Fibroblast of skin of scalp (primary cell): ENCODE data around the gene RAP2B.

Experiments used
- DNase-seq: peaks from one replicate; pipeline ENCODE4 v3.0.0-alpha.2; 2013

The RAP2B gene

DNA sequence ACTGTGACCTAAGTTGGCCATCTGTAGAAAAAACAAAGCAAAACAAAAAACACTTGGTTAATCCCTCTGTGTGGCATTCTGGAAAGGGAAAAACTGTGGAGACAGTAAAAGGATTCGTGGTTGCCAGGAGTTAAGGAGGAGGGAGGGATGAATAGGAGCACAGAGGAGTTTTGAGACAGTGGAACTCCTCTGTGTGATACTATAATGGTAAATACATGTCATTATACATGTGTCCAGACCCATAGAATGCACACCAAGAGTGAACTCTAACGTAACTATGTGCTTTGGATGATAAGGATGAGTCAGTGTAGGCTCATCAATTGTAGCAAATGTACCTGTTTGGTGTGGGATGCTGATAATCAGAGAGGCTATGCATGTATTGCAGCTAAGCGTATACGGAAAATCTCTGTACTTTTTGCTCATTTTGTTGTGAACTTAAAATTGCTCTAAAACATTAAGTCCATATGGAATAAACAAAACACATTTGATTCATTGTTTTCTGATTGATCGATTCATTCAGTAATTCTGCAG is 33.4 kb downstream of the RAP2B start:
- no peak for DNase-seq

DNA sequence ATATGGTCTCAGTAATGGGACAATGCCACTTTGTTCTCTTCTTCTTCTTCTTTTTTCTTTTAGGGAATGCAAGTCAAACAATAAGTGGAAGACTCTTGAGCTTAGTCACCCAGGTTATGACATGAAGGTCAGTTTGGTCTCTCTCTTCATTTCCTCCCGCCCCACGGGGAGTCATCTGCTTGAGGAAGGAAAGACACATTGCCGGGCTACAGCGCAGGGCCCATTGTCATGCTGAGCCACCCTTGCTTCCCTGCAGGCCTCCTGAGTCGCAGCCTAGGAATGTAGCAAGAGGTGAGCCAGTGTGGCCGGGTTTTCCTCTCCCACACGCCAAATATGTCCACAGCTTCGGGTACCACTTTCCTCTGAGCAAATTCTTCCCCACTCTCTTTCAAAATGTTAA is 47.6 kb downstream of the RAP2B start:
- peak; percentile 70 for DNase-seq

DNA sequence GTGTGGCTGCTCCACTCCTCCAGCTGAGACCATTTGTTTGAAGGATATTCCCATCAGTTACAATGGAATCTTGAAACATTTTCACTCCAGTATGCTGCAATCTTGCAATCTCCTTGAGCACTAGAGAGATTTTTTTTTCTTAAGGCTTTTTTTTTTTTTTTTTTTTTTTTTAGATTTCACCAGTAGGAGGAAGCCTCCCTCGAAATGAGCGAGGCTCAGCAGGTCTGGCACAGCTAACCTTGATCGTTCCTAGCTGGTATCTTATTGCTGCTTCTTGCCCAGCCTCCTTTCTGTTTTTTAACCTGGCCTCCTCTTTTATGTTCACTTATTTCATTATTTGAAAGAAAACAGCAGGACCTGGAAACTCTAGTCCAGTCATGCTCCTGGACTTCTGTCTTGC is 48.1 kb downstream of the RAP2B start:
- peak; percentile 23 for DNase-seq

DNA sequence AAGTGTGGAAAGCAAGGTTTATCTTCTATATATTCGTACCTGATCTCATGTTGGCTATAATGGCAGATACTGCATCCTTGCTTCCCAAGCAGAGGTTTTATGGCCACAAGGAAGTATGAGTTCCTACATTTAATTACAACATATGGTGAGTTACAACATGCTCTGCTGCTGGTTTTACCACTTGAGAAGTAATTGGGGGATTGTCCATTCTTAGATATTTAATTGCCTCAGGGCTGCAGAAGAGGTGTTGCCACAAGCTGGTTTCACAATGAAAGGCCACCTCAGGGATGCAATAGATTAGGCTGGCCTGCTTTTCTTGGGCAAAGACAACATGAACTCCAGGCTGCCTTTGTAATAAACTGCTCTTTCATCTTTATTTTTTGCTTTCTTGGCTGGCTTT is 48.6 kb downstream of the RAP2B start:
- no peak for DNase-seq

DNA sequence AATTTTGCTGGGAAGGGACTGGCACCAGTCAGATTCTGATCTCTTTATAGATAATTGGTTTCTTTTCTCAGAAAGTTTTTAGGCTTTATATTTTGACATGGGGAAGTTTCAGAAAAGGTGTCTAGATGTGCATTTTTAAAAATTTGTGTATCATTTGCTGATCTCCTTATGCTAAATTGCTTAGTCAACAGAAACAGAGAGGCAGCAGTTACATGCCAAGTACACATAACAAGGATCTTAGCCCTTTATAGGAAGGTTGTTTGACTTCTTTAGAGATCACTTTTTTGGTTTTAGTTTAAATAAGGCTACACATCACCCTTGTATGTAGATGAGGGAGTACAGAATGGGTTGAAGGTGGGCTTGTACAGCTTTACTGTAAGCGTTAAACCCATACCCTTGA is 53.5 kb downstream of the RAP2B start:
- DNase-seq = no peak

DNA sequence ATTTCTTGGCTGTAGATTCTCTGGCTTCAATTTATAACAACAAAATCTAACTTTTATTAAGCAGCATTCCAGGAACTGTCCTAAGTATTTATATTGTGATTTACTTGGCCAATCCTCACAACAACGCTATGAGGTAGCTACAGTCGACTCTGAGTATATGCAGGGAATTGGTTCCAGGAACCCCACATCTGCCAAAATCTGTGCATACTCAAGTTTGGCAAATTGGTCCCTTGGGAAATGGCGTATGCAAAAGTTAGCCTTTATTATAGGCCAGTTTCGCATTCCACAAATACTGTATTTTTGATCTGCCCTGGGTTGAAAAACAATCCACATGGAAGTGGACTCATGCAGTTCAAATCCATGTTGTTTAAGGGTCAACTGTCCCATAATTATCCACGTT is 53.9 kb downstream of the RAP2B start:
- DNase-seq = peak; percentile 69

DNA sequence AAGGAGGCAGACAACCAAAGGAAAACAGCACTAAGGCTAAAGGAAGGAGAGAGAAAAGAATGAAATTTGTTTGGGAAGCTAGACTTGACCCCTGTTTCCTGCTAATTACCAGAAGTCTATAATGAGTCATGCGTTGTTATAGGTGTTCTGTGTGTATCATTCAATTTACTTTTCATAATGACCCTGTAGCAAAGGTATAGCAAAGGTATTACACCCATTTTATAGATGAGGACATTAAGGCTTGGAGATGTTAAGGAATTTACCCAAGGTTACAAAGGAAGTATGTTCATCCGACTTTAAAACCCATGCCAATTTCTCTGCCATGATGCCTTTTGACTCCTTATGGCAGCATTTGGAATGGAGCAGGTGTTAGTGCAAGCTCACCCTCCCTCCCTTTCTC is 54.9 kb downstream of the RAP2B start:
- no peak for DNase-seq

DNA sequence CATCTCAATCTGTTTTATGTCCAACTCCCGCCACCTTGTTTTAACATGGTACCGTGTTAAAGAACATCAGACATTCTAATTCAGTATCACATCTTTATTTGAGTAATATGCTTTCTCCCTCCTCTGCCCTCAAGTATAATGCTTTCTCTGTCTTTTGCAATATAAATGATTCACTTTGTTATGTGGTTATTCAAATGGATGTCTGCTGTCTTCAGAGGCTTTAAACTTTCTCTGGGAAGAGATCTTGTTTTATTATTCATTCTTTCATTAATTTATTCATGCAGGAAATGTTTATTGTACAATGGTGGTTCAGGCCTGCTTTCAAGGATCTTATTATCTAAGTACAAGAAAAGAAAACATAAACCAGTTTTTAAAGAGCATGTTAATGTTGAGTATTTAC is 57.1 kb downstream of the RAP2B start:
- peak; percentile 24 for DNase-seq
